Activated T-helper 1 cell treated with anti-CD3 and anti-CD28 coated beads, Interleukin-2, amount 50 U/mL, for 16 hours (primary cell): ENCODE results near the gene KSR1.

Source experiments
- DNase-seq, 2 donors: peaks; one replicate each; pipeline ENCODE4 v3.0.0-alpha.2; 2020; ENCODE audit warnings: low read depth in 1 of 2, low spot score in 1 of 2

Gene KSR1

GRCh38 chr17:27568216-27568615, 112.0 kb downstream of the KSR1 start:
- DNase-seq = no peak

GRCh38 chr17:27568811-27569210, 112.6 kb downstream of the KSR1 start:
- no peak for DNase-seq

- DNase-seq = peak in 1 of 2 donors; percentile 13
Observed at GRCh38 chr17:27569257-27569722, 113.0 kb downstream of the KSR1 start.

GRCh38 chr17:27569884-27570577, 113.8 kb downstream of the KSR1 start:
- no peak for DNase-seq

- DNase-seq = no peak
Observed at GRCh38 chr17:27570578-27570914, 114.3 kb downstream of the KSR1 start.

GRCh38 chr17:27571563-27572352, 115.5 kb downstream of the KSR1 start:
- DNase-seq = no peak

- peak in 1 of 2 donors; percentile 17 for DNase-seq
Observed at GRCh38 chr17:27572665-27573064, 116.4 kb downstream of the KSR1 start.

- DNase-seq = no peak
Observed at GRCh38 chr17:27573548-27573947, 117.3 kb downstream of the KSR1 start.

- DNase-seq = no peak
Observed at GRCh38 chr17:27573971-27574525, 117.8 kb downstream of the KSR1 start.

GRCh38 chr17:27575096-27575911, 119.1 kb downstream of the KSR1 start:
- no peak for DNase-seq

- no peak for DNase-seq
Observed at GRCh38 chr17:27575912-27576252, 119.6 kb downstream of the KSR1 start.

GRCh38 chr17:27576477-27577083, 120.3 kb downstream of the KSR1 start:
- DNase-seq = no peak

GRCh38 chr17:27577121-27577761, 121.0 kb downstream of the KSR1 start:
- no peak for DNase-seq

- DNase-seq = no peak
Observed at GRCh38 chr17:27577884-27578717, 121.9 kb downstream of the KSR1 start.

GRCh38 chr17:27578718-27579085, 122.5 kb downstream of the KSR1 start:
- DNase-seq = no peak

- no peak for DNase-seq
Observed at GRCh38 chr17:27579304-27579703, 123.1 kb downstream of the KSR1 start.

- DNase-seq = no peak
Observed at GRCh38 chr17:27579897-27580321, 123.7 kb downstream of the KSR1 start.

- DNase-seq = no peak
Observed at GRCh38 chr17:27581016-27581415, 124.8 kb downstream of the KSR1 start.

- DNase-seq = no peak
Observed at GRCh38 chr17:27582696-27583095, 126.4 kb downstream of the KSR1 start.
